ENCODE measurements around the gene ZNF577.
A peak's percentile ranks its signal among the peaks of the same experiment; 100 is the strongest.

The ZNF577 gene

DNA sequence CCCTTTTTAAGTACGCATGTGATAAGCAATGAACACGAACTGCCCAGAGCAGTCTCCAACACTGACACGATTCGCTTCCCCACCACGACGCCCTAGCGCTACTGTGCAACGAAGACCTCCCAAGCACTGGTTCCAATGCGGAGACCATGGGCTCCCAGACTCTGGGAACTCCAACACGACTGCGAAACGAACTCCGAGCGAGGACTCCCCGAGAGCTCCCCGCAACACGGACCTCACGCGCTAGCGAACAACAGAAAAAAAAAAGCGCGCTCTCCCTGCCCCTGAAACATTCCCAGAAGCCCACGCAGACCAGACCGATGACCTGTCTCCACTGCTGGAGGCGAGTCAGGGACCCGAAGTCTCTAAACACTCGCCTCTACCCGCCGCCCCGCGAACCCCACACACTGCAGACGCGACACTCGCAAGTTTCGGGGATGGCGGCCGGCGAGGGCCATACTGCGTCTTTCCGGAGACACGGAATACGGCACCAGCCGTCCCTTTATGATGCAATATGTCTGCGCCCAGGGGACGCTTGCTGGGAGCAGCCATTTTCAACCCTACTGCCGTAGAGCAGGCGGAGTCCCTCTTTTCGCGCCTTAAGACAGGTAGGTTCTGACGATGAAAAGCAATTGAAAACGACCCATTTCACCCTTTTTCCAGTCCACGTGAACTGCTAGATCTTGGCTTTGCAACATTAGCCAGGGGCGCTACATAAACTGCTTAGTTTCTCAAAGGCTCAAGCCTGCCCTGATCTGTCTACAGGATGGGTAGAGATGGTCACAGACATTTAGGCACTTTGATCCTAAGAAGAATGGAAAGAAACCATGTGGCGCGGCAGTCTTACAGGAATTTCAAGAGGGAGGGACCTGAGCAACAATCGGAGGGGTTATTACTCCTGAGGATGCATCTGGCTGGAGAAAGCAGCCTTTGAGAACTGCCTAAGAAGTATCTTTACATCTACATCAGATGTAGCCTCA is at the start of gene ZNF577:
Gene ZNF577 (minus strand): TSS at position 430 of the 977 bp plus-strand sequence. CDS start 7,569 bp downstream, outside the sequence.
- H3K4me3 ChIP-seq (ENCODE audit: low read depth, low read length): no peak within 1 kb of the TSS
- no peak for DNase-seq (ENCODE audit: low read depth)
- TF ChIP-seq, protein P1, sequence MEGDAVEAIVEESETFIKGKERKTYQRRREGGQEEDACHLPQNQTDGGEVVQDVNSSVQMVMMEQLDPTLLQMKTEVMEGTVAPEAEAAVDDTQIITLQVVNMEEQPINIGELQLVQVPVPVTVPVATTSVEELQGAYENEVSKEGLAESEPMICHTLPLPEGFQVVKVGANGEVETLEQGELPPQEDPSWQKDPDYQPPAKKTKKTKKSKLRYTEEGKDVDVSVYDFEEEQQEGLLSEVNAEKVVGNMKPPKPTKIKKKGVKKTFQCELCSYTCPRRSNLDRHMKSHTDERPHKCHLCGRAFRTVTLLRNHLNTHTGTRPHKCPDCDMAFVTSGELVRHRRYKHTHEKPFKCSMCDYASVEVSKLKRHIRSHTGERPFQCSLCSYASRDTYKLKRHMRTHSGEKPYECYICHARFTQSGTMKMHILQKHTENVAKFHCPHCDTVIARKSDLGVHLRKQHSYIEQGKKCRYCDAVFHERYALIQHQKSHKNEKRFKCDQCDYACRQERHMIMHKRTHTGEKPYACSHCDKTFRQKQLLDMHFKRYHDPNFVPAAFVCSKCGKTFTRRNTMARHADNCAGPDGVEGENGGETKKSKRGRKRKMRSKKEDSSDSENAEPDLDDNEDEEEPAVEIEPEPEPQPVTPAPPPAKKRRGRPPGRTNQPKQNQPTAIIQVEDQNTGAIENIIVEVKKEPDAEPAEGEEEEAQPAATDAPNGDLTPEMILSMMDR (IDR thresholded peaks at IDR 0.05; ENCODE audit: control insufficient read depth, extremely low read depth, insufficient read depth): no peak

DNA sequence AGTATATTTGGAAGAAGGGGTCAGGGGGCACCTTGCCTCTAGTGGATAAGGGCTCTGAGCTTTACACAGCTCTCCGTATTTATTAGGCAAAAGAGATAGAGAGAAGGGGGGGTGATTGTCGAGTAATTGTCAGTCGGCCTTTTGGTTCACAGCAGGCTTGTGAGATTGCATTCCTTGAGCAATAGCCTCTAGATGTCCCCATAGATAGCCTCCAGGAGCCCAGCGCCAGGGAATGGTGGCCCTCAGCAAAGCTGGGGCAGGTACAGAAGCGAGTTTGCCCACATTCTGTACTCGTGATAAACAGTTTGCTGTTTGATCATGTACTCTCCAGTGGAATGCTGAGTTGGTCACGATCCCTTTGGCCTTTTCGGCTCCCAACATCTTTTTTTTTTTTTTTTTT is 44.2 kb upstream of the ZNF577 start:
- TF ChIP-seq, protein P1 (IDR thresholded peaks at IDR 0.05; ENCODE audit: control insufficient read depth, extremely low read depth, insufficient read depth): no peak
- DNase-seq (ENCODE audit: low read depth): no peak
- no peak overlapping the region for H3K4me3 ChIP-seq (ENCODE audit: low read depth, low read length)

DNA sequence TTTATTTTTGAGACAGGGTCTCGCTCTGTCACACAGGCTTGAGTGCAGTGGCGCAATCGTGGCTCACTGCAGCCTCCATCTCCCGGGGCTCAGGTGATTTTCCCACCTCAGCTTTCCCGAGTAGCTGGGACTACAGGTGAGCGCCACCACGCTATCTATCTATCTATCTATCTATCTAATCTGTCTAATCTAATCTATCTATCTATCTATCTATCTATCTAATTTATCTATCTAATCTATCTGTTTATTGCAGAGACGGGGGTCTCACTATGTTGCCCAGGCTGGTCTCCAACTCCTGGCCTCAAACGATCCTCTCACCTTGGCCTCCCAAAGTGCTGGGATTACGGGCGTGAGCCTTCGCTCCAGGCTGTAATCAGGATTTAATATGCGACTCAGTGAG is 40.1 kb upstream of the ZNF577 start:
- H3K4me3 ChIP-seq (ENCODE audit: low read depth, low read length): peak overlapping the region; percentile 73
- DNase-seq (ENCODE audit: low read depth): no peak
- TF ChIP-seq, protein P1 (IDR thresholded peaks at IDR 0.05; ENCODE audit: control insufficient read depth, extremely low read depth, insufficient read depth): no peak

DNA sequence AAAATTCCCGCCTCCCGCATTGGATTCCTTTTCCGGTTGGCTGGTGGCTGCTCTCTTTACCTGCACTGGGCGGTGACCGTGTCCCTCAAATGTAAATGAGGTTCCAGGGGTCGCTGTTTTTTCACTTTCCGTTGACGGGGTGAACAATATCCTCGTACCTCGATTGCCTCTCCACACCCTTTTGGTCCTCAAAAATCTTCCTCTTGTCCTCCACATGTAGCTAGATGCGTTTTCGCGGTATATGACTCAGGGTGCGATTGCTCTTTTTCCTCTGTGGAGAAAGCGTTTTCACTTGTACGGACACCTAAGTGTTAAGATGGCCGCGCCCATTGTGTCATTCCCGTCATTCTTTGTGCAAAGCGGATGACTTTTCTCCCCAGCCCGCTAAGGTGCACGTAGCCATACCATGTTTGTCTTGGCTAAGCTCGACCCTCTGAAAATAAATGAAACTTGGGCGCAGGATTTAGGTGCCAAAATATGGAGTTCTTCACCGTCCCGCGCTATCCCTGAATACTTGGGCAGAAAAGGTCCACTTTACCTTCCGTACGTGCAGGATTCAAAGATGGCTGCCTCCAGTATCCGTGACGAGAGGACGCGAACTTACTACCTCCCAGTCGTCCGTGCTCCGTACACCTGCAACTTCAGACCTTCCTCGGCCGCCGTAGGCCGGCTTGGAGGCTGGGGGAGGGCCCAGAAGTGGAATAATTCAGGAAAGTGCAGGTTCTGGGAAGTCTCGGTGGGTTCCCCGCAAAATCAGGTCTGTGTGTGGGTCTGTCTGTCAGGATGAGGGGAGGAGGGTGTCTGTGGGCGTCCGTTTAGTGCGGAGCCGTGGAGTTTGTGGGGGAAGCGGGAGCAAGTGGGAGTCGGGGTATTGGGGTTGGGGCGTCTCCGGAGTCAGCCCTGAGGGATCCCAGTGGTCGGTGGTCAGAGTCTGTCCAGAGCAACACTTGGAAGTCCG is 39.3 kb upstream of the ZNF577 start, which contains the start of gene ZNF613:
Gene ZNF613 (plus strand): TSS at position 689 of the 958 bp plus-strand sequence. CDS start 8,749 bp downstream, outside the sequence.
- H3K4me3 ChIP-seq (ENCODE audit: low read depth, low read length): peak within 1 kb of the TSS; percentile 73
- TF ChIP-seq, protein P1 (IDR thresholded peaks at IDR 0.05; ENCODE audit: control insufficient read depth, extremely low read depth, insufficient read depth): peak; percentile 27
- peak; percentile 95 for DNase-seq (ENCODE audit: low read depth)

DNA sequence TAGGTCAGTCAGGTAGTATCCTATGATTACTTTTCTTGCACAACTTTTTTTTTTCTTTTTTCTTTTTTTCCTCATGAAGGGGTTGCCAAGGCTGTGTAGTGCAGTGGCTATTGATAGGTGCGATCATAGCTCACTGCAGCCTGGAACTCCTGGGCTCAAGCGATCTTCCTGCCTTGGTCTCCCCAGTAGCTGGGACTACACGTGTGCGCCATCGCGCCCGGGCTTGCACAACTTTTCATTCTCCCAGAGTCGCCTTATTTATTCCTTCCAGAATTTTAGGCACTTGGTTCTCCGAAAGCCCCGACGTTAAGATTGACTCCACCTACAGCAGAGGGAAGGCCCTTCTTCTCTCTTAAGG is 38.7 kb upstream of the ZNF577 start:
- H3K4me3 ChIP-seq (ENCODE audit: low read depth, low read length): peak overlapping the region; percentile 73
- DNase-seq (ENCODE audit: low read depth): no peak
- TF ChIP-seq, protein P1 (IDR thresholded peaks at IDR 0.05; ENCODE audit: control insufficient read depth, extremely low read depth, insufficient read depth): no peak

DNA sequence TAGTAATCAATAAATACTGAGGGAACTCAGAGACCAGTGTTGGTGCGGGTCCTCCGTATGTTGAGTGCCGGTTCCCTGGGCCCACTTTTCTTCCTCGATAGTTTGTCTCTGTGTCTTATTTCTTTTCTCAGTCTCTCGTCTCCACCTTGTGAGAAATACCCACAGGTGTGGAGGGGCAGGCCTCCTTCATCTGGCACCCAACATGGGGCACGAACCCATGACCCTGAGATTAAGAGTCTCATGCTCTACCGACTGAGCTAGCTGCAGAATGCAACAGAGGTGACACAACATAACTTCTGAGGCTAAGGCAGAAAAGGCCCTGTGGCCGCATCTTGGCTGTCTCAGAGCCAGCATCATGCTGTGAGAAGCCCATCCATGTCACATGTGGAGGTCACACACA is 34.2 kb upstream of the ZNF577 start:
- no peak overlapping the region for H3K4me3 ChIP-seq (ENCODE audit: low read depth, low read length)
- TF ChIP-seq, protein P1 (IDR thresholded peaks at IDR 0.05; ENCODE audit: control insufficient read depth, extremely low read depth, insufficient read depth): no peak
- DNase-seq (ENCODE audit: low read depth): no peak
